Endothelial cell of umbilical vein (primary cell): ENCODE measurements around the gene HK1. TPM values are rescaled to one million over a fixed set of nuclear protein-coding genes. Genes with fewer than 3 reads are reported as not detected.

ENCODE experiments used
- BruUV-seq: library from RNA; stranded (reverse); fragments of 400-500 nt; replicated peaks from 2 replicates; lab custom pipeline; 2021; lab: Mats Ljungman, UMichigan
- CTCF ChIA-PET: fragments of 300-600, 350-600 bp; sonication (Branson Sonifier 250); formaldehyde crosslinking; loops from one replicate; lab custom pipeline; 2021; ENCODE audit warnings: antibody characterized with exemption, inconsistent platforms; lab: Charles Lee
- POLR2A ChIA-PET: fragments of 300-600, 350-600 bp; sonication (Branson Sonifier 250); formaldehyde crosslinking; loops from one replicate; lab custom pipeline; 2021; ENCODE audit warnings: antibody characterized with exemption, inconsistent platforms; lab: Charles Lee
- DNase-seq: peaks from one replicate; pipeline ENCODE4 v3.0.0-alpha.2; 2011; ENCODE audit warnings: low read depth, low spot score
- FAIRE-seq: peaks from 2 replicates; lab custom pipeline; 2011; peaks lifted over from hg19 to GRCh38; lab: Jason Lieb, UNC
- H2AFZ ChIP-seq: 2 replicates; pipeline ENCODE4 v1.6.0; 2012; ENCODE audit warnings: low read depth, low read length, control low read depth, inconsistent platforms
- H3K27ac ChIP-seq: 2 replicates; pipeline ENCODE4 v1.5.1; 2011; ENCODE audit warnings: low read depth, mild to moderate bottlenecking, control low read depth, low read length, moderate library complexity; ENCODE audit not compliant: insufficient read depth
- H3K27me3 ChIP-seq, 2 experiments: 2 replicates each; pipeline versions ENCODE4 v1.6.0 to v1.6.1; 2011; ENCODE audit warnings: low read length in 2 of 2, mixed read lengths in 1 of 2; ENCODE audit not compliant: control insufficient read depth in 2 of 2, insufficient read depth in 2 of 2
- H3K36me3 ChIP-seq, 2 experiments: 2 replicates in 1 of 2; 3 replicates in 1 of 2; pipeline ENCODE4 v1.5.1; 2011; ENCODE audit warnings: low read length in 2 of 2, mild to moderate bottlenecking in 1 of 2, moderate library complexity in 1 of 2; ENCODE audit not compliant: control insufficient read depth in 2 of 2, insufficient read depth in 2 of 2; ENCODE audit errors: extremely low read depth in 1 of 2
- H3K4me1 ChIP-seq: 3 replicates; pipeline ENCODE4 v1.5.1; 2011; ENCODE audit warnings: mild to moderate bottlenecking, low read length; ENCODE audit not compliant: control insufficient read depth, insufficient read depth; ENCODE audit errors: extremely low read depth
- H3K4me2 ChIP-seq: 2 replicates; pipeline ENCODE4 v1.6.1; 2011; ENCODE audit warnings: low read length, control low read depth, mixed read lengths; ENCODE audit not compliant: insufficient read depth
- H3K4me3 ChIP-seq, 3 experiments: fragments of 200-600 bp in 1 of 3; sonication (generic), shearing (Covaris generic) in 1 of 3; replicated peaks in 1 of 3; 2 replicates each; pipeline ENCODE4 v1.5.1; 2011 to 2016; ENCODE audit warnings: control low read depth in 3 of 3, low read length in 3 of 3, mild to moderate bottlenecking in 2 of 3, inconsistent platforms in 1 of 3, low read depth in 1 of 3, moderate library complexity in 1 of 3; ENCODE audit not compliant: insufficient read depth in 1 of 3
- H3K79me2 ChIP-seq: 2 replicates; pipeline ENCODE4 v1.6.0; 2012; ENCODE audit warnings: low read length, inconsistent platforms; ENCODE audit not compliant: control insufficient read depth, insufficient read depth
- H3K9ac ChIP-seq: replicated peaks from 2 replicates; pipeline ENCODE3; 2011; ENCODE audit warnings: low read length, control low read depth; ENCODE audit not compliant: insufficient read depth; ENCODE audit errors: extremely low read depth
- H3K9me1 ChIP-seq: replicated peaks from 3 replicates; pipeline ENCODE4 v1.6.0; 2011; ENCODE audit warnings: mild to moderate bottlenecking, low read length; ENCODE audit not compliant: control insufficient read depth, insufficient read depth; ENCODE audit errors: extremely low read depth
- H3K9me3 ChIP-seq: replicated peaks from 2 replicates; pipeline ENCODE4 v1.5.1; 2012; ENCODE audit warnings: low read length, inconsistent platforms; ENCODE audit not compliant: control insufficient read depth, insufficient read depth
- H4K20me1 ChIP-seq: replicated peaks from 2 replicates; pipeline ENCODE3; 2011; ENCODE audit warnings: mild to moderate bottlenecking, low read length; ENCODE audit not compliant: control insufficient read depth, insufficient read depth; ENCODE audit errors: extremely low read depth
- CTCF ChIP-seq, 2 donors: IDR thresholded peaks; 1 replicate in 1 of 2; 2 replicates in 1 of 2; pipeline ENCODE4 v1.5.1; 2011; ENCODE audit warnings: low read length in 2 of 2, mild to moderate bottlenecking in 2 of 2, moderate library complexity in 2 of 2, control low read depth in 1 of 2, inconsistent platforms in 1 of 2, low read depth in 1 of 2; ENCODE audit not compliant: insufficient read depth in 1 of 2; ENCODE audit errors: extremely low read depth in 1 of 2
- FOS ChIP-seq: IDR thresholded peaks from 2 replicates; pipeline ENCODE4 v1.6.1; 2011; ENCODE audit warnings: mild to moderate bottlenecking, low read length, moderate library complexity, borderline replicate concordance; ENCODE audit not compliant: insufficient read depth
- GATA2 ChIP-seq: IDR thresholded peaks from 2 replicates; pipeline ENCODE4 v1.7.0; 2011; ENCODE audit warnings: low read depth, mild to moderate bottlenecking, moderate library complexity, mixed read lengths, low read length; ENCODE audit not compliant: insufficient read length, insufficient read depth
- JUN ChIP-seq: IDR thresholded peaks from 2 replicates; pipeline ENCODE4 v1.6.1; 2011; ENCODE audit warnings: borderline replicate concordance, low read depth; ENCODE audit not compliant: insufficient read length, insufficient read depth
- MAX ChIP-seq: IDR thresholded peaks from 2 replicates; pipeline ENCODE4 v1.6.1; 2011; ENCODE audit not compliant: insufficient read depth, insufficient read length
- MYC ChIP-seq: IDR thresholded peaks from one replicate; pipeline ENCODE4 v1.6.1; 2011; ENCODE audit warnings: mild to moderate bottlenecking, low read depth, low read length
- POLR2A ChIP-seq: IDR thresholded peaks from 2 replicates; pipeline ENCODE4 v1.6.1; 2012; ENCODE audit warnings: low read depth, mild to moderate bottlenecking, control low read depth, low read length
- dilution Hi-C: fragments of 300-500 bp; cut with MboI; formaldehyde crosslinking; loops from one replicate; pipeline ENCODE4 v1.15.0; 2019; ENCODE audit warnings: low sequenced_read_pairs; ENCODE audit not compliant: extremely low pct_ligation_motif_present
- intact Hi-C: fragments of 100-400 bp; cut with micrococcal nuclease; formaldehyde crosslinking; loops from one replicate; pipeline ENCODE4 v1.10.0; 2022
- polyA plus RNA-seq, 4 experiments: library from polyadenylated mRNA; depleted of rRNA in 3 of 4; stranded (reverse) in 3 of 4; unstranded in 1 of 4; fragments of >200 nt; gene quantifications; 2 replicates each; pipeline versions ENCODE4 v1.2.1 to v1.2.3, GENCODE V29; 2011 to 2012; ENCODE audit warnings: missing spikeins in 1 of 4
- total RNA-seq: library from RNA; stranded (reverse); gene quantifications from 2 replicates; pipeline ENCODE4 v1.2.3, GENCODE V29; 2021

The HK1 gene
- total and polyA plus RNA-seq, 2 donors (not counting 3 experiments of a cell fraction or from before 2014, with no cell fraction given) = 50.8 to 121 TPM

- Histone ChIP-seq H2AFZ (no peak overlapping the region), H3K9ac (no peak overlapping the region), H3K27me3 (no peaks in the 10 kb centered on the region), H3K36me3 (no peaks in the 10 kb centered on the region), H3K79me2 (no peaks in the 10 kb centered on the region), H3K9me1 (no peaks in the 10 kb centered on the region), H3K4me3 (no peak overlapping the region), H3K4me2 (no peak overlapping the region), H4K20me1 (no peaks in the 10 kb centered on the region), H3K27ac (no peak overlapping the region), H3K9me3 (no peaks in the 10 kb centered on the region), H3K4me1 (peaks cover 12% of the 10 kb centered on the region)
- BruUV-seq = no TSS peak
- ChIA-PET POLR2A (interaction anchor here (0.5 kb wide), 1 partner anchor 595 kb away, joined by 5 read pairs; no protein-coding TSS in a partner anchor), CTCF (interaction anchor here (0.7 to 1.8 kb wide), 15 partner anchors 17 to 863 kb away, joined by 3 to 8 read pairs (median 4); partner anchors contain the start of gene DDX21)
- intact Hi-C loops = loop anchor here (1.0 to 5.0 kb wide), 3 partner anchors 95 to 406 kb away; partner anchors contain the start of gene VPS26A
- dilution Hi-C loops = no loop called here
- FAIRE-seq (peak; percentile 93), DNase-seq (peak; percentile 67)
- TF ChIP-seq GATA2 (no peak), MAX (no peak), JUN (no peak), FOS (no peak), MYC (no peak), CTCF (IDR thresholded peaks at IDR 0.05; ENCODE audit: extremely low read depth in 1 of 2, insufficient read depth in 1 of 2, low read depth in 1 of 2, low read length in 2 of 2) (peak; percentile 55 to 83), POLR2A (no peak)
These were observed 135.0 kb downstream of the HK1 start for GRCh38 chr10:69413221-69413865.
